HL-60 (cell line): ENCODE results near the gene LRP10.

Experiments used
- CTCF ChIP-seq: IDR thresholded peaks from one replicate; pipeline ENCODE4 v1.5.1; 2011; ENCODE audit warnings: low read length, control low read depth, inconsistent platforms; ENCODE audit not compliant: insufficient read depth
- REST ChIP-seq: IDR thresholded peaks from 2 replicates; pipeline ENCODE4 v1.6.1; 2012; ENCODE audit warnings: low read depth; ENCODE audit not compliant: insufficient replicate concordance

GRCh38 chr14:22830443-22831010 is 41.0 kb upstream of the LRP10 start:
- TF ChIP-seq CTCF = no peak
- TF ChIP-seq REST = no peak
